ENCODE measurements around the gene ZNF124. TPM values are rescaled to one million over a fixed set of nuclear protein-coding genes. Genes with fewer than 3 reads are reported as not detected.

Gene ZNF124
- total RNA-seq, 1 experiment from 2014 or later: 16.3 TPM

GRCh38 chr1:247182994-247183393 is 11.2 kb upstream of the ZNF124 start:
- H3K9me2 ChIP-seq (ENCODE audit: insufficient read depth): no peaks in the 10 kb centered on the region
- BruUV-seq (replicated peaks): no TSS peak
- no peak overlapping the region for H2AFZ ChIP-seq (ENCODE audit: low read depth, low read length, poor library complexity, severe bottlenecking)
- no peak overlapping the region for H3K4me3 ChIP-seq (replicated peaks in 1 of 2; ENCODE audit: low read depth in 1 of 2, low read length in 2 of 2)
- no peak overlapping the region for H3K27ac ChIP-seq (ENCODE audit: low read depth, low read length)
- H3K4me1 ChIP-seq (ENCODE audit: control insufficient read depth in 1 of 2, insufficient read depth in 2 of 2, low read length in 2 of 2): no peaks in the 10 kb centered on the region
- RAD21 ChIA-PET (ENCODE audit: low non-redundant PET in 1 of 2, low total read pairs in 2 of 2, uncharacterized antibody in 2 of 2, unreplicated experiment in 2 of 2): no interaction called here
- H3K9me3 ChIP-seq (ENCODE audit: control insufficient read depth in 1 of 2, insufficient read depth in 1 of 2, low read depth in 1 of 2, low read length in 2 of 2): no peaks in the 10 kb centered on the region; a peak in 1 of 4 replicates
- H3K27me3 ChIP-seq (ENCODE audit: insufficient read depth, low read length): no peaks in the 10 kb centered on the region
- TF ChIP-seq CBX3 (IDR thresholded peaks at IDR 0.05; ENCODE audit: low read depth) (no peak), SIN3A (IDR thresholded peaks at IDR 0.05; ENCODE audit: low read depth) (no peak), ZBTB33 (IDR thresholded peaks at IDR 0.05; ENCODE audit: extremely low read depth, insufficient replicate concordance, low read length) (no peak), SP1 (IDR thresholded peaks at IDR 0.05; ENCODE audit: low read depth) (no peak), POLR2A (IDR thresholded peaks at IDR 0.05; ENCODE audit: borderline replicate concordance, extremely low read depth, insufficient read depth, insufficient read length) (no peak), SRF (IDR thresholded peaks at IDR 0.05; ENCODE audit: low read depth) (no peak), FOSL1 (IDR thresholded peaks at IDR 0.05; ENCODE audit: low read depth) (no peak), TCF7L2 (IDR thresholded peaks at IDR 0.05; ENCODE audit: borderline replicate concordance, extremely low read depth, insufficient read depth, insufficient read length) (no peak), MAX (IDR thresholded peaks at IDR 0.05) (no peak), ATF3 (IDR thresholded peaks at IDR 0.05) (no peak), REST (IDR thresholded peaks at IDR 0.05; ENCODE audit: low read depth) (no peak), POLR2AphosphoS5 (IDR thresholded peaks at IDR 0.05; ENCODE audit: low read depth, low read length) (no peak), EGR1 (IDR thresholded peaks at IDR 0.05; ENCODE audit: low read depth) (no peak)
- TF ChIP-seq, protein P1, sequence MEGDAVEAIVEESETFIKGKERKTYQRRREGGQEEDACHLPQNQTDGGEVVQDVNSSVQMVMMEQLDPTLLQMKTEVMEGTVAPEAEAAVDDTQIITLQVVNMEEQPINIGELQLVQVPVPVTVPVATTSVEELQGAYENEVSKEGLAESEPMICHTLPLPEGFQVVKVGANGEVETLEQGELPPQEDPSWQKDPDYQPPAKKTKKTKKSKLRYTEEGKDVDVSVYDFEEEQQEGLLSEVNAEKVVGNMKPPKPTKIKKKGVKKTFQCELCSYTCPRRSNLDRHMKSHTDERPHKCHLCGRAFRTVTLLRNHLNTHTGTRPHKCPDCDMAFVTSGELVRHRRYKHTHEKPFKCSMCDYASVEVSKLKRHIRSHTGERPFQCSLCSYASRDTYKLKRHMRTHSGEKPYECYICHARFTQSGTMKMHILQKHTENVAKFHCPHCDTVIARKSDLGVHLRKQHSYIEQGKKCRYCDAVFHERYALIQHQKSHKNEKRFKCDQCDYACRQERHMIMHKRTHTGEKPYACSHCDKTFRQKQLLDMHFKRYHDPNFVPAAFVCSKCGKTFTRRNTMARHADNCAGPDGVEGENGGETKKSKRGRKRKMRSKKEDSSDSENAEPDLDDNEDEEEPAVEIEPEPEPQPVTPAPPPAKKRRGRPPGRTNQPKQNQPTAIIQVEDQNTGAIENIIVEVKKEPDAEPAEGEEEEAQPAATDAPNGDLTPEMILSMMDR (IDR thresholded peaks at IDR 0.05 in 2 of 3, conservative IDR thresholded peaks at IDR 0.05 in 1 of 3; ENCODE audit: borderline replicate concordance in 1 of 3, insufficient read depth in 1 of 3, low read depth in 2 of 3, low read length in 2 of 3): no peak
- DNase-seq (ENCODE audit: low read depth, low spot score): no peak
- intact Hi-C loops (cut with micrococcal nuclease): no loop called here
- no peaks in the 10 kb centered on the region for H3K79me2 ChIP-seq (ENCODE audit: insufficient read depth, low read length)
- ATAC-seq: no peak
- POLR2A ChIA-PET: no interaction called here
- no peak overlapping the region for H3K4me2 ChIP-seq (ENCODE audit: low read length)
- no peak overlapping the region for H3K9ac ChIP-seq (ENCODE audit: low read length)
- H3K36me3 ChIP-seq (ENCODE audit: control insufficient read depth in 1 of 2, insufficient read depth in 2 of 2, low read length in 2 of 2): no peaks in the 10 kb centered on the region
- CTCF ChIA-PET: no interaction called here
- H4K20me1 ChIP-seq (ENCODE audit: insufficient read depth): no peaks in the 10 kb centered on the region
